PC-3 (cell line): ENCODE measurements around the gene CT45A3.
"Not testable (repeated sequence)": the region's sequence is repeated elsewhere in the genome, so short reads cannot be mapped to it uniquely, and the experiment has no call there.

Experiments
- EZH2 ChIP-seq: fragments of 300-600 bp; sonication (generic); IDR thresholded peaks from one replicate; pipeline ENCODE4 v1.6.1; 2017; ENCODE audit warnings: antibody characterized with exemption, mild to moderate bottlenecking, low read length; ENCODE audit not compliant: unreplicated experiment
- EZH2phosphoT487 ChIP-seq: fragments of 300-600 bp; sonication (generic); IDR thresholded peaks from 2 replicates; pipeline ENCODE4 v1.6.1; 2018; ENCODE audit warnings: mild to moderate bottlenecking, antibody characterized with exemption, low read length, borderline replicate concordance
- TF ChIP-seq, protein P1 (sequence below): fragments of 300-600 bp; sonication (generic); conservative IDR thresholded peaks from 2 replicates; pipeline ENCODE4 v1.5.1; 2017; ENCODE audit warnings: antibody characterized with exemption, low read depth, mild to moderate bottlenecking, low read length

DNA sequence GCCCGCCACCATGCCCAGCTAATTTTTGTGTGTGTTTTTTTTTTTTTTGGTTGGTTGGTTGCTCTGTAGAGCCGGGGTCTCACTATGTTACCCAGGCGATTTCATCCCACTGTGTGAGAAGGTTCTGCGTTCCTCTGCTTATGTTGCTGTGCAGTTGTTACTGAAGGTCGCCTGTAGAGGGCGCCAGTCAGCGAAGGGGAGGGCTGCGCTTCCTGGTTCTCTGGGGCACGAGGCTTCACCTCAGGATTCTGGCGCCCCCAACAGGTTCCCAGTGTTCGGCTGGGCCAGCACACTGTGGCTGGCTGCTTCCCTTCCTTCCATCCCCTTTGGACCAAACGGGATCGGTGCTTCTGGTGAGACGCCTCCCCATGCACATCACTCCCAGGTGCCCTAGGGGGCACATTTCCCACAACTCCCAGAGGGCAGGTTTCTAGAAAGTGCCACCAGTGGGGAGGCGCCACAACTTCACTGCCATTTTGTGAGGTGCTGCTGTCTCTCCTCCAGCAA lies 54.8 kb downstream of the CT45A3 start, which contains the start of gene CT45A1:
- TF ChIP-seq, protein P1, sequence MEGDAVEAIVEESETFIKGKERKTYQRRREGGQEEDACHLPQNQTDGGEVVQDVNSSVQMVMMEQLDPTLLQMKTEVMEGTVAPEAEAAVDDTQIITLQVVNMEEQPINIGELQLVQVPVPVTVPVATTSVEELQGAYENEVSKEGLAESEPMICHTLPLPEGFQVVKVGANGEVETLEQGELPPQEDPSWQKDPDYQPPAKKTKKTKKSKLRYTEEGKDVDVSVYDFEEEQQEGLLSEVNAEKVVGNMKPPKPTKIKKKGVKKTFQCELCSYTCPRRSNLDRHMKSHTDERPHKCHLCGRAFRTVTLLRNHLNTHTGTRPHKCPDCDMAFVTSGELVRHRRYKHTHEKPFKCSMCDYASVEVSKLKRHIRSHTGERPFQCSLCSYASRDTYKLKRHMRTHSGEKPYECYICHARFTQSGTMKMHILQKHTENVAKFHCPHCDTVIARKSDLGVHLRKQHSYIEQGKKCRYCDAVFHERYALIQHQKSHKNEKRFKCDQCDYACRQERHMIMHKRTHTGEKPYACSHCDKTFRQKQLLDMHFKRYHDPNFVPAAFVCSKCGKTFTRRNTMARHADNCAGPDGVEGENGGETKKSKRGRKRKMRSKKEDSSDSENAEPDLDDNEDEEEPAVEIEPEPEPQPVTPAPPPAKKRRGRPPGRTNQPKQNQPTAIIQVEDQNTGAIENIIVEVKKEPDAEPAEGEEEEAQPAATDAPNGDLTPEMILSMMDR = peak; percentile 51; the same call in 1 of the 2 replicates
- TF ChIP-seq EZH2phosphoT487, EZH2: not testable (repeated sequence)
